ENCODE measurements around the gene PHLDB1.

Gene PHLDB1

DNA sequence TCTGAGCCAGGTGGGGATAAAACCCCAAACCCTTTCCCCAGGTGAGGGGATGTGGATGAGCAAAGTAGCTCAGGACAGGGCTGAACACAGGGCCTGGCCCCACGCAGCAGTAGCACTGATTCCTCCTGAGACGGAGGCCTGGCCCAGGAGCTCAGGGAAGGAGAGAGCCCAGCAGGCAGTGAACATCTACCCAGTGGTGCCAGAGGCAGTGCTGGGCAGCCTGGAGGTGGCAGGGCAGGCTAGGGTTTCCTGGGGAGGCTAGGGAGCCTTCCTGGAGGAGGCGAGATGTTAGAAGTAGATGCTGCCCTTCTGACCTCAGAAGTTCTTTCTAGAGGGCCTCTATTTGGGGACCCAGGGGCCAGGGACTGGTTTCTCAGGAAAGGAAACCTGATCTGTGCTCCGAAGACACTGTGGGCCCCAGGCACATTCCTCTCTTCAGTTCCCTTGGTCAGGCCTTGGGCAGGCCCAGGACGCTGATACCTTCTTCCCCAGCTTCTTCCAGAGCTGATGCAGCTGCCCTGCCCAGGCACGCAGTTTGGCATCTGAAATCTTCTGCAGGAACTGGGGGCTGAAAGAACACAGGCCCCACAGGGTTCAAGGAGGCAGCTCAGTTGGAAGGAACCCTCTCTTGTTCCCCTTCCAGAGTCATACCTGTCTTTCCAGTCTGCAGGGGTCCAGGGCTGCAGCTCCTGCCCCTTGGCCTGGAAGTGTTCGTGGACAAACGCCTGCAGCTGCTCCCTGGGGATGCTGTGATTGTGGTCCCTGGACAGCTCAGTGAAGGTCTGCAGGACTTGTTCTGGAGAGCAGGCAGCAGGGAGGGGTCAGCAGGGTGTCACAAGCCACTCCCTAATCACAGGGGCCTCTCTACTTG lies 55.2 kb downstream of the PHLDB1 start:
- no peak overlapping the region for H3K4me3 ChIP-seq (ENCODE audit: low read depth, low read length)
- TF ChIP-seq, protein P1, sequence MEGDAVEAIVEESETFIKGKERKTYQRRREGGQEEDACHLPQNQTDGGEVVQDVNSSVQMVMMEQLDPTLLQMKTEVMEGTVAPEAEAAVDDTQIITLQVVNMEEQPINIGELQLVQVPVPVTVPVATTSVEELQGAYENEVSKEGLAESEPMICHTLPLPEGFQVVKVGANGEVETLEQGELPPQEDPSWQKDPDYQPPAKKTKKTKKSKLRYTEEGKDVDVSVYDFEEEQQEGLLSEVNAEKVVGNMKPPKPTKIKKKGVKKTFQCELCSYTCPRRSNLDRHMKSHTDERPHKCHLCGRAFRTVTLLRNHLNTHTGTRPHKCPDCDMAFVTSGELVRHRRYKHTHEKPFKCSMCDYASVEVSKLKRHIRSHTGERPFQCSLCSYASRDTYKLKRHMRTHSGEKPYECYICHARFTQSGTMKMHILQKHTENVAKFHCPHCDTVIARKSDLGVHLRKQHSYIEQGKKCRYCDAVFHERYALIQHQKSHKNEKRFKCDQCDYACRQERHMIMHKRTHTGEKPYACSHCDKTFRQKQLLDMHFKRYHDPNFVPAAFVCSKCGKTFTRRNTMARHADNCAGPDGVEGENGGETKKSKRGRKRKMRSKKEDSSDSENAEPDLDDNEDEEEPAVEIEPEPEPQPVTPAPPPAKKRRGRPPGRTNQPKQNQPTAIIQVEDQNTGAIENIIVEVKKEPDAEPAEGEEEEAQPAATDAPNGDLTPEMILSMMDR (IDR thresholded peaks at IDR 0.05; ENCODE audit: low read depth, low read length), result no peak

DNA sequence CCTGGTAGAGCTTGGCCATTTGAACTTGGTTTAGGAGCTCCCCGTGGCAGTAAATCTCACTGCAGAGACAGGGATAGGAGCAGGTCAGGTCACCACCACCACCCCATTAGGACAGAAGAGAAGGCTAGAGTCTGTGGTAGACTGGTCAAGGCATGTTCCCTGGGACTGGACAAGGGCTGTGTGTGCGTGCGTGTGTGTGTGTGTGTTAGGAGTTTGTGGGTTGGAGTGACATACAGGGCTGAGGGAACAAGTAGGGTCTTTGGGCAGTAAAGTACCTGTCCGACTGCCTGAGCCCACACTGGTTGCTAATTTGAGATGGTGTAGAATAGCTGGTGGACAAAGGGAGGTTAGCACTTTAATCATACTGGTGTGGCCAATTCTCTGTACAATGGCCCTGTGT lies 56.0 kb downstream of the PHLDB1 start:
- no peak overlapping the region for H3K4me3 ChIP-seq (ENCODE audit: low read depth, low read length)
- TF ChIP-seq, protein P1 (IDR thresholded peaks at IDR 0.05; ENCODE audit: low read depth, low read length), result no peak

DNA sequence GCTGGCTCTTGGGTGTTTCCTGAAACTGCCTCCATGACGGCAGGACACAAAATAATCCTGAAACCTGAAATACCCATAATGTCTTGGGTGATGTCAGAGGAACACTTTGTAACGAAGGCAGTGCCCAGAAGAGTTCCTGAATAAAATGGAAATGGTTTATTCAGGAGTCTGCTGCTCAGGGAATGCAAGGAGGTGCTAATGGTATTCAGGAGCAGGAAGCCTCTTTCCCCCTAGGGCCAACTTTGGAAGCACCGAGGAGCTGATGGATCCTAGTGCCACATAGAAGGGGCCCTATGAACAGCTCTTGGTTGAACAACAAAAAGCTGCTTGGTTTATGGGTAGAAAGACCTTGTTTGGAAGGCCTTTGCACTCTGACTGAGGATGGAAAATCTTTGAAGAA lies 56.5 kb downstream of the PHLDB1 start:
- TF ChIP-seq, protein P1 (IDR thresholded peaks at IDR 0.05; ENCODE audit: low read depth, low read length), result no peak

DNA sequence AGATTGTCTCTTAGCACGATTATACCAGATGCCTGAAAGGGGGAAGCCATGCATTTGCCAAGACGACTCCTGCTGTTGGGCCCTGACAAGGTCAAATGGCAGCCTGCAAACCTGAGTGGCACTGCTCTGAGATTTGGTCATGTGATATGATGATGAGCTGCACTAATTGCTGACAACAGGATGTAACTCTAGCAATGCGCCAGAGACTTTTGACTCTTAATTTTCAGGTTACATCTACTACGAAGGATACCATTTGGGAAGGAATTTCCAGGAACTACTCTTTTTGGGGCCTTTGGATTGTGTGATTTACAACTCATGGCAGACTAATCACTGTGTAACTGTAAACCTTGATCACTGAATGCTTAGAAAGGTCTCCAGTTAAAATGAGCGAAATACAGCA lies 59.0 kb downstream of the PHLDB1 start:
- H3K4me3 ChIP-seq (ENCODE audit: low read depth, low read length), result no peak overlapping the region

More for the DNA sequence above, 56.5 kb downstream of the PHLDB1 start:
- H3K4me3 ChIP-seq (ENCODE audit: low read depth, low read length), result no peak overlapping the region

DNA sequence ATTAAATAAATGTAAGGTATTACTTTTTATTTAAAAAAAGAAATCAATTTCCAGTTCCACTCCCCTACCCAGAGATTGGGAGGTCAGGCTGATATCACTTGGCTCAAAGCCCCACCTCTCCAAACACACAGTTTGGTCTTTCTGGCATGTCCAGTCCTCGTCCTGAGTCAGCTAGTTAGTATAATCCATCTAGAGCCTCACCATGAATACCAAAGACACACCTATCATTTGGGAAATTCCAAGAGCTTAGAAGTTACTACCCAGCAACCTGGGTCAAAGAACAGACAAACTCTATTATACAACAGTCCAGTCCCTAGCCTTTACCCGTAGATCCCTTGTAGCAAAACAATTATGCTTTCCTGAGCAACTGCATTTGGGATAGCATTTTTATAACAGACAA lies 62.6 kb downstream of the PHLDB1 start:
- TF ChIP-seq, protein P1 (IDR thresholded peaks at IDR 0.05; ENCODE audit: low read depth, low read length), result no peak
- H3K4me3 ChIP-seq (ENCODE audit: low read depth, low read length), result no peak overlapping the region

More for the DNA sequence above, 59.0 kb downstream of the PHLDB1 start:
- TF ChIP-seq, protein P1 (IDR thresholded peaks at IDR 0.05; ENCODE audit: low read depth, low read length), result no peak

DNA sequence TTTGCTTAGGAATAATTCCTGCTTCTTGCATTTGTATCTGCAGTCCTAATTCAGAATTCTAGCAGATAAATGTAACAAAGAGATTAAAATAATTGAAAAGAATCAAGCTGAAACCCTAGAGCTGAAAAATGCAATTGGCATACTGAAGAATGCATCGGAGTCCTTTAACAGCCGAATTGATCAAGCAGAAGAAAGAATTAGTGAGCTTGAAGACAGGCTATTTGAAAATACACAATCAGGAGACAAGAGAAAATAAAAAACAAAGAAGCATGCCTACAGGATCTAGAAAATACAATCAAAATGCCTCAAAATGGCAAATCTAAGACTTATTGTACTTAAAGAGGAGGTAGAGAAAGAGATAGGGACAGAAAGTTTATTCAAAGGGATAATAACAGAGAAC lies 63.8 kb downstream of the PHLDB1 start:
- TF ChIP-seq, protein P1 (IDR thresholded peaks at IDR 0.05; ENCODE audit: low read depth, low read length), result no peak
- no peak overlapping the region for H3K4me3 ChIP-seq (ENCODE audit: low read depth, low read length)

DNA sequence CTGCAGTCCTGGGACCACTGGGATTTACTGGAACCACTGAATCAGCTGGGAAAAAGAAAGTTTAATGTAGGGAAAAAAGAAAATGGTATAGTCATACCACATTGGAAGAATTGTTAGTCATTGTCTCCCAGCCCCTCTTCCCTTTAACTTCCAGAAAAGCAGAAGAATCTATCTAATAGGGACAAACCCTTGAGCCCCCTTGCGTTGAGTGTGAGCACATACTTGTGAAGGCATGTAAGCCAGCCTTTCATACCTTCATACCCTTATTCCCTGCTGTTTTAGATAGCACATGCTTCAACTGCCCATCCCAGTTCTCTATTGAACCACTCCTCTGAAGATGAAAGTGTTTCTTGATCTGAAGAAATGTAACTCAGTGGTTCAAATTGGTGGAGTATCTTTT lies 65.4 kb downstream of the PHLDB1 start:
- TF ChIP-seq, protein P1 (IDR thresholded peaks at IDR 0.05; ENCODE audit: low read depth, low read length), result no peak

More for the DNA sequence above, 65.4 kb downstream of the PHLDB1 start:
- H3K4me3 ChIP-seq (ENCODE audit: low read depth, low read length), result no peak overlapping the region
